HCT116 (cell line): ENCODE data around the gene WNT9A. TPM values are rescaled to one million over a fixed set of nuclear protein-coding genes. Genes with fewer than 3 reads are reported as not detected.

Experiments
- ATAC-seq: fragments of 200-7000 bp; cut with Tn5 transposase; 2 replicates; pipeline ENCODE4 v1.9.1; 2020; ENCODE audit warnings: mild to moderate bottlenecking, moderate library complexity
- BruUV-seq: library from RNA; stranded (reverse); fragments of 400-500 nt; replicated peaks from 2 replicates; lab custom pipeline; 2021; lab: Mats Ljungman, UMichigan
- CTCF ChIA-PET: fragments of 300-600 bp; sonication (Branson Sonifier 250); formaldehyde crosslinking; loops from one replicate; lab custom pipeline; 2021; ENCODE audit warnings: antibody characterized with exemption; lab: Charles Lee
- POLR2A ChIA-PET: fragments of 300-600, 350-600 bp; sonication (Branson Sonifier 250); formaldehyde crosslinking; loops from one replicate; lab custom pipeline; 2021; ENCODE audit warnings: antibody characterized with exemption; lab: Charles Lee
- RAD21 ChIA-PET, 2 experiments: fragments of 300-600 bp; sonication (Branson Sonifier 250); formaldehyde crosslinking; loops; one replicate each; lab custom pipeline; 2023; ENCODE audit warnings: low total read pairs in 2 of 2; ENCODE audit not compliant: uncharacterized antibody in 2 of 2, unreplicated experiment in 2 of 2, low non-redundant PET in 1 of 2; lab: Charles Lee
- DNase-seq: peaks from one replicate; pipeline ENCODE4 v3.0.0-alpha.2; 2010; ENCODE audit warnings: low read depth, low spot score
- H2AFZ ChIP-seq: fragments of 200-600 bp; shearing (Covaris generic), sonication (generic); 2 replicates; pipeline ENCODE4 v1.6.1; 2017; ENCODE audit warnings: low read depth, mixed run types, mixed read lengths, antibody characterized with exemption, low read length; ENCODE audit not compliant: poor library complexity, severe bottlenecking
- H3K27ac ChIP-seq: 2 replicates; pipeline ENCODE4 v1.5.1; 2012; ENCODE audit warnings: low read depth, low read length
- H3K27me3 ChIP-seq: fragments of 200-600 bp; sonication (generic); 2 replicates; pipeline ENCODE4 v1.6.1; 2016; ENCODE audit warnings: mixed run types, low read length, mixed read lengths; ENCODE audit not compliant: insufficient read depth
- H3K36me3 ChIP-seq, 2 experiments: fragments of 200-500 bp in 1 of 2; fragments of 200-600 bp in 1 of 2; sonication (Bioruptor generic) in 1 of 2; sonication (generic) in 1 of 2; 2 replicates each; pipeline versions ENCODE4 v1.5.1 to v1.6.1; 2014 to 2016; ENCODE audit warnings: low read length in 2 of 2, inconsistent platforms in 1 of 2, mixed read lengths in 1 of 2, mixed run types in 1 of 2; ENCODE audit not compliant: insufficient read depth in 2 of 2, control insufficient read depth in 1 of 2
- H3K4me1 ChIP-seq, 2 experiments: fragments of 200-600 bp in 1 of 2; sonication (generic) in 1 of 2; 2 replicates each; pipeline versions ENCODE4 v1.5.1 to v1.6.1; 2012 to 2017; ENCODE audit warnings: low read length in 2 of 2, inconsistent platforms in 1 of 2, mild to moderate bottlenecking in 1 of 2, mixed read lengths in 1 of 2, mixed run types in 1 of 2, moderate library complexity in 1 of 2; ENCODE audit not compliant: insufficient read depth in 2 of 2, control insufficient read depth in 1 of 2
- H3K4me2 ChIP-seq: fragments of 200-600 bp; sonication (generic); 2 replicates; pipeline ENCODE4 v1.6.1; 2017; ENCODE audit warnings: mixed run types, low read length, mixed read lengths
- H3K4me3 ChIP-seq, 2 experiments: fragments of 200-600 bp in 1 of 2; sonication (generic) in 1 of 2; replicated peaks in 1 of 2; 2 replicates each; pipeline ENCODE4 v1.5.1; 2011 to 2016; ENCODE audit warnings: low read length in 2 of 2, control low read depth in 1 of 2, low read depth in 1 of 2, mild to moderate bottlenecking in 1 of 2, mixed read lengths in 1 of 2, mixed run types in 1 of 2
- H3K79me2 ChIP-seq: fragments of 200-600 bp; sonication (generic); 2 replicates; pipeline ENCODE4 v1.6.1; 2017; ENCODE audit warnings: mild to moderate bottlenecking, mixed run types, low read length, moderate library complexity, mixed read lengths; ENCODE audit not compliant: insufficient read depth
- H3K9ac ChIP-seq: fragments of 200-600 bp; sonication (generic); 2 replicates; pipeline ENCODE4 v1.6.1; 2016; ENCODE audit warnings: low read length, mixed read lengths
- H3K9me2 ChIP-seq: fragments of 200-600 bp; sonication (generic), shearing (Covaris generic); 2 replicates; pipeline ENCODE4 v1.6.1; 2017; ENCODE audit warnings: mixed run types, mild to moderate bottlenecking, moderate library complexity; ENCODE audit not compliant: insufficient read depth
- H3K9me3 ChIP-seq, 2 experiments: fragments of 200-500 bp in 1 of 2; fragments of 200-600 bp in 1 of 2; sonication (Bioruptor generic) in 1 of 2; sonication (generic) in 1 of 2; 2 replicates each; pipeline ENCODE4 v1.6.1; 2014 to 2017; ENCODE audit warnings: low read length in 2 of 2, mixed read lengths in 2 of 2, inconsistent platforms in 1 of 2, low read depth in 1 of 2, mild to moderate bottlenecking in 1 of 2, mixed run types in 1 of 2, moderate library complexity in 1 of 2; ENCODE audit not compliant: control insufficient read depth in 1 of 2, insufficient read depth in 1 of 2
- H4K20me1 ChIP-seq: fragments of 200-600 bp; sonication (generic), shearing (Covaris generic); 2 replicates; pipeline ENCODE4 v1.6.1; 2017; ENCODE audit warnings: mixed run types, mild to moderate bottlenecking, moderate library complexity; ENCODE audit not compliant: insufficient read depth
- CTCF ChIP-seq, 3 experiments: fragments of 200-600 bp in 1 of 3; sonication (generic) in 1 of 3; IDR thresholded peaks in 2 of 3; conservative IDR thresholded peaks in 1 of 3; 2 replicates each; pipeline ENCODE4 v1.5.1; 2012 to 2017; ENCODE audit warnings: low read depth in 2 of 3, low read length in 2 of 3, antibody characterized with exemption in 1 of 3, borderline replicate concordance in 1 of 3, control low read depth in 1 of 3, mild to moderate bottlenecking in 1 of 3, mixed read lengths in 1 of 3, mixed run types in 1 of 3, moderate library complexity in 1 of 3; ENCODE audit not compliant: insufficient read depth in 1 of 3
- ELF1 ChIP-seq: IDR thresholded peaks from 2 replicates; pipeline ENCODE4 v1.6.1; 2012; ENCODE audit warnings: low read depth, borderline replicate concordance
- EZH2phosphoT487 ChIP-seq: fragments of 200-600 bp; IDR thresholded peaks from 2 replicates; pipeline ENCODE4 v1.6.1; 2018; ENCODE audit warnings: antibody characterized with exemption, borderline replicate concordance
- MAX ChIP-seq: IDR thresholded peaks from 2 replicates; pipeline ENCODE4 v1.6.1; 2012
- POLR2A ChIP-seq: IDR thresholded peaks from 2 replicates; pipeline ENCODE4 v1.7.0; 2011; ENCODE audit warnings: borderline replicate concordance; ENCODE audit not compliant: insufficient read depth, insufficient read length; ENCODE audit errors: extremely low read depth
- POLR2AphosphoS5 ChIP-seq: IDR thresholded peaks from 2 replicates; pipeline ENCODE4 v1.6.1; 2011; ENCODE audit warnings: mild to moderate bottlenecking, low read depth, low read length, moderate library complexity
- RAD21 ChIP-seq: IDR thresholded peaks from 2 replicates; pipeline ENCODE4 v1.6.1; 2012; ENCODE audit warnings: low read depth, mild to moderate bottlenecking
- SIN3A ChIP-seq: IDR thresholded peaks from 2 replicates; pipeline ENCODE4 v1.6.1; 2012; ENCODE audit warnings: low read depth
- SRF ChIP-seq: IDR thresholded peaks from 2 replicates; pipeline ENCODE4 v1.6.1; 2012; ENCODE audit warnings: low read depth
- YY1 ChIP-seq: IDR thresholded peaks from 2 replicates; pipeline ENCODE4 v1.6.1; 2011; ENCODE audit warnings: low read length, low read depth, moderate library complexity, mild to moderate bottlenecking; ENCODE audit not compliant: insufficient replicate concordance; ENCODE audit errors: extremely low read depth
- ZBTB33 ChIP-seq: IDR thresholded peaks from 2 replicates; pipeline ENCODE4 v1.6.1; 2011; ENCODE audit warnings: mild to moderate bottlenecking, low read length, moderate library complexity; ENCODE audit not compliant: insufficient replicate concordance; ENCODE audit errors: extremely low read depth
- ZNF274 ChIP-seq: fragments of 200-500 bp; sonication (Bioruptor generic); IDR thresholded peaks from 2 replicates; pipeline ENCODE4 v1.6.1; 2014; ENCODE audit warnings: mild to moderate bottlenecking, low read depth, low read length, inconsistent platforms
- intact Hi-C: fragments of 100-400 bp; cut with micrococcal nuclease; formaldehyde crosslinking; loops from 2 replicates; pipeline ENCODE4 v1.10.0; 2022
- total RNA-seq: library from RNA; stranded (reverse); gene quantifications from one replicate; pipeline ENCODE4 v1.2.1, GENCODE V29; 2021; ENCODE audit not compliant: unreplicated experiment

The WNT9A gene
- total RNA-seq, 1 experiment from 2014 or later: 5.6 TPM

GRCh38 chr1:227899820-227900449 is 47.8 kb downstream of the WNT9A start:
- POLR2A ChIA-PET: no interaction called here
- no peak for TF ChIP-seq ZNF274
- no peak for TF ChIP-seq EZH2phosphoT487
- no peak for TF ChIP-seq MAX
- TF ChIP-seq RAD21: no peak
- TF ChIP-seq SRF: no peak

GRCh38 chr1:227899141-227899819 is 48.5 kb downstream of the WNT9A start:
- no peaks in the 10 kb centered on the region for H3K36me3 ChIP-seq
- no peaks in the 10 kb centered on the region for H3K79me2 ChIP-seq
- no peaks in the 10 kb centered on the region for H3K9me2 ChIP-seq
- H3K4me3 ChIP-seq: no peak overlapping the region
- H4K20me1 ChIP-seq: no peaks in the 10 kb centered on the region
- peaks cover 5 to 21% of the 10 kb centered on the region in 2 experiments; a peak in 3 of 4 replicates for H3K4me1 ChIP-seq
- no TSS peak for BruUV-seq
- intact Hi-C loops: no loop called here
- RAD21 ChIA-PET: no interaction called here
- POLR2A ChIA-PET: no interaction called here
- no peak for ATAC-seq
- no peak for DNase-seq
- no peak overlapping the region for H3K27ac ChIP-seq
- TF ChIP-seq POLR2AphosphoS5 (no peak), CTCF (IDR thresholded peaks at IDR 0.05 in 2 of 3, conservative IDR thresholded peaks at IDR 0.05 in 1 of 3; ENCODE audit: borderline replicate concordance in 1 of 3, insufficient read depth in 1 of 3, low read depth in 2 of 3, low read length in 2 of 3) (no peak), MAX (no peak), SIN3A (no peak), ZBTB33 (no peak), YY1 (no peak), POLR2A (no peak), ELF1 (no peak)
- H3K9ac ChIP-seq: no peak overlapping the region
- CTCF ChIA-PET: no interaction called here
- no peak overlapping the region for H2AFZ ChIP-seq
- no peak overlapping the region for H3K4me2 ChIP-seq
- no peaks in the 10 kb centered on the region for H3K27me3 ChIP-seq
- H3K9me3 ChIP-seq: no peaks in the 10 kb centered on the region

More at GRCh38 chr1:227899820-227900449, 47.8 kb downstream of the WNT9A start:
- Histone ChIP-seq H3K9me3 (no peaks in the 10 kb centered on the region), H3K4me1 (peaks cover 5 to 21% of the 10 kb centered on the region in 2 experiments; a peak in 3 of 4 replicates), H3K27ac (no peak overlapping the region), H3K27me3 (no peaks in the 10 kb centered on the region), H3K36me3 (no peaks in the 10 kb centered on the region), H4K20me1 (no peaks in the 10 kb centered on the region), H2AFZ (no peak overlapping the region), H3K79me2 (no peaks in the 10 kb centered on the region), H3K9me2 (no peaks in the 10 kb centered on the region), H3K4me2 (no peak overlapping the region), H3K4me3 (no peak overlapping the region), H3K9ac (no peak overlapping the region)
- RAD21 ChIA-PET: no interaction called here
- no peak for ATAC-seq
- BruUV-seq: no TSS peak
- CTCF ChIA-PET: no interaction called here
- intact Hi-C loops: no loop called here
- DNase-seq: no peak
